K562 (cell line): ENCODE results near the gene ZNF672. TPM values are rescaled to one million over a fixed set of nuclear protein-coding genes. Genes with fewer than 3 reads are reported as not detected.

Experiments used
- ATAC-seq: fragments of 200-7000 bp; cut with Tn5 transposase; 3 replicates; pipeline ENCODE4 v1.9.1; 2020; ENCODE audit warnings: moderate library complexity
- BruUV-seq: library from RNA; stranded (reverse); fragments of 400-500 nt; replicated peaks from 2 replicates; lab custom pipeline; 2021; lab: Mats Ljungman, UMichigan
- CTCF ChIA-PET: fragments of 300-600 bp; formaldehyde crosslinking; extraction: SDS; loops from one replicate; lab custom pipeline; 2021; ENCODE audit warnings: low intra/inter-chr PET ratio; lab: Yijun Ruan, JAX
- POLR2A ChIA-PET: fragments of 300-600, 350-650 bp; sonication (Branson Sonifier 250); formaldehyde crosslinking; extraction: SDS; loops from one replicate; lab custom pipeline; 2021; ENCODE audit warnings: antibody characterized with exemption, inconsistent platforms; lab: Yijun Ruan, JAX
- DNase-seq, 4 experiments: peaks; one replicate each; pipeline versions ENCODE4 v3.0.0 to v3.0.0-alpha.2; 2011 to 2018; ENCODE audit warnings: low spot score in 3 of 4, mixed read lengths in 3 of 4; ENCODE audit errors: extremely low read depth in 1 of 4
- FAIRE-seq: peaks from 2 replicates; lab custom pipeline; 2011; peaks lifted over from hg19 to GRCh38; lab: Jason Lieb, UNC
- H2AFZ ChIP-seq: 2 replicates; pipeline ENCODE4 v1.6.0; 2011; ENCODE audit warnings: low read depth, low read length, control low read depth, inconsistent platforms
- H3K27ac ChIP-seq: fragments of 200-600 bp; 3 replicates; pipeline ENCODE4 v1.8.0; 2011; ENCODE audit warnings: low read depth, mild to moderate bottlenecking, control low read depth, inconsistent platforms, low read length, moderate library complexity, mixed read lengths; ENCODE audit errors: extremely low read depth
- H3K27me3 ChIP-seq, 2 experiments: fragments of 300-600 bp in 1 of 2; 2 replicates in 1 of 2; 3 replicates in 1 of 2; pipeline versions ENCODE4 v1.6.0 to v1.8.0; 2011; ENCODE audit warnings: inconsistent platforms in 2 of 2, low read length in 2 of 2, mild to moderate bottlenecking in 1 of 2, mixed read lengths in 1 of 2, moderate library complexity in 1 of 2; ENCODE audit not compliant: control insufficient read depth in 2 of 2, insufficient read depth in 2 of 2
- H3K36me3 ChIP-seq: fragments of 300-600 bp; 3 replicates; pipeline ENCODE4 v1.8.0; 2011; ENCODE audit warnings: mild to moderate bottlenecking, low read length, inconsistent platforms; ENCODE audit not compliant: control insufficient read depth, insufficient read depth
- H3K4me1 ChIP-seq, 2 experiments: fragments of 200-600 bp in 1 of 2; replicated peaks in 1 of 2; 2 replicates in 1 of 2; 3 replicates in 1 of 2; pipeline versions ENCODE4 v1.5.1 to v1.8.0; 2011; ENCODE audit warnings: inconsistent platforms in 2 of 2, low read length in 2 of 2, mild to moderate bottlenecking in 1 of 2, mixed read lengths in 1 of 2, moderate library complexity in 1 of 2; ENCODE audit not compliant: control insufficient read depth in 2 of 2, insufficient read depth in 2 of 2
- H3K4me2 ChIP-seq: 2 replicates; pipeline ENCODE4 v1.6.1; 2011; ENCODE audit warnings: low read length, control low read depth, inconsistent platforms, mixed read lengths; ENCODE audit not compliant: insufficient read depth
- H3K4me3 ChIP-seq: fragments of 200-600 bp; sonication (generic), shearing (Covaris generic); 2 replicates; pipeline ENCODE4 v1.5.1; 2016; ENCODE audit warnings: control low read depth, inconsistent platforms
- H3K79me2 ChIP-seq: fragments of 200-600 bp; 3 replicates; pipeline ENCODE4 v1.8.0; 2011; ENCODE audit warnings: low read length, inconsistent platforms; ENCODE audit not compliant: control insufficient read depth, insufficient read depth
- H3K9ac ChIP-seq, 2 experiments: 2 replicates each; pipeline versions ENCODE4 v1.6.0 to v1.6.1; 2011; ENCODE audit warnings: low read depth in 2 of 2, low read length in 2 of 2, control low read depth in 1 of 2, inconsistent platforms in 1 of 2, mild to moderate bottlenecking in 1 of 2, mixed read lengths in 1 of 2; ENCODE audit not compliant: insufficient read depth in 1 of 2
- H3K9me1 ChIP-seq: one replicate; pipeline ENCODE4 v1.6.0; 2011; ENCODE audit warnings: inconsistent platforms, mild to moderate bottlenecking, low read length, moderate library complexity; ENCODE audit not compliant: control insufficient read depth, insufficient read depth
- H3K9me3 ChIP-seq: replicated peaks from 2 replicates; pipeline ENCODE4 v1.5.1; 2011; ENCODE audit warnings: low read depth, low read length, inconsistent platforms; ENCODE audit not compliant: control insufficient read depth, insufficient read depth
- H4K20me1 ChIP-seq: replicated peaks from 2 replicates; pipeline ENCODE4 v1.6.1; 2011; ENCODE audit warnings: low read length, inconsistent platforms, mixed read lengths; ENCODE audit not compliant: control insufficient read depth, insufficient read depth
- ARID3A ChIP-seq: IDR thresholded peaks from 2 replicates; pipeline ENCODE4 v1.6.1; 2012; ENCODE audit warnings: low read depth, low read length, improper control_type of control experiment, borderline replicate concordance
- BCOR ChIP-seq: fragments of 450-650 bp; IDR thresholded peaks from 2 replicates; pipeline ENCODE4 v1.6.1; 2016
- BRD9 ChIP-seq: fragments of 450-650 bp; IDR thresholded peaks from 2 replicates; pipeline ENCODE4 v1.6.1; 2018; ENCODE audit warnings: low read depth; ENCODE audit not compliant: partially characterized antibody
- C11orf30 ChIP-seq: fragments of 450-650 bp; IDR thresholded peaks from 2 replicates; pipeline ENCODE4 v1.6.1; 2016; ENCODE audit warnings: low read depth, mild to moderate bottlenecking
- CREM ChIP-seq: IDR thresholded peaks from 2 replicates; pipeline ENCODE4 v1.6.1; 2014; ENCODE audit warnings: antibody characterized with exemption, low read depth
- DMBX1 ChIP-seq: fragments of 250-450 bp; sonication (Bioruptor Pico); IDR thresholded peaks from 2 replicates; pipeline ENCODE4 v1.8.0; 2022; ENCODE audit warnings: inconsistent platforms, mild to moderate bottlenecking, moderate library complexity, borderline replicate concordance
- ELF1 ChIP-seq: fragments of 200-800 bp; sonication (Bioruptor generic); IDR thresholded peaks from 2 replicates; pipeline ENCODE4 v1.6.1; 2016; ENCODE audit warnings: missing genetic modification characterization, missing compliant biosample characterization
- ESRRB ChIP-seq: fragments of 250-450 bp; sonication (Bioruptor Pico); IDR thresholded peaks from 2 replicates; pipeline ENCODE4 v1.5.0; 2020; ENCODE audit warnings: mild to moderate bottlenecking, moderate library complexity, borderline replicate concordance
- ETV6 ChIP-seq, 3 experiments: fragments of 150-350 bp in 1 of 3; sonication (generic) in 1 of 3; formaldehyde crosslinking in 1 of 3; IDR thresholded peaks; 2 replicates each; pipeline versions ENCODE4 v1.6.1 to v1.8.0; 2014 to 2022; ENCODE audit warnings: borderline replicate concordance in 2 of 3, low read depth in 2 of 3, antibody characterized with exemption in 1 of 3, low read length in 1 of 3, mild to moderate bottlenecking in 1 of 3, missing genetic modification reagents in 1 of 3
- LARP7 ChIP-seq: fragments of 450-650 bp; IDR thresholded peaks from 2 replicates; pipeline ENCODE4 v1.6.1; 2016
- MITF ChIP-seq: IDR thresholded peaks from 2 replicates; pipeline ENCODE4 v1.6.1; 2014; ENCODE audit warnings: antibody characterized with exemption
- NBN ChIP-seq: fragments of 450-650 bp; IDR thresholded peaks from 2 replicates; pipeline ENCODE4 v1.6.1; 2016; ENCODE audit warnings: low read depth, mild to moderate bottlenecking
- PRMT5 ChIP-seq: sonication (generic); formaldehyde crosslinking; IDR thresholded peaks from 2 replicates; pipeline ENCODE4 v1.5.0; 2020; ENCODE audit warnings: missing genetic modification reagents
- RAD21 ChIP-seq, 2 experiments: fragments of 250-450 bp in 1 of 2; fragments of 450-650 bp in 1 of 2; sonication (Bioruptor Pico) in 1 of 2; formaldehyde crosslinking in 1 of 2; IDR thresholded peaks in 1 of 2; conservative IDR thresholded peaks in 1 of 2; 2 replicates each; pipeline versions ENCODE4 v1.4.0 to v1.8.0; 2020 to 2022; ENCODE audit warnings: mild to moderate bottlenecking in 2 of 2, moderate library complexity in 1 of 2
- SMC3 ChIP-seq: conservative IDR thresholded peaks from 2 replicates; pipeline ENCODE4 v1.6.1; 2011; ENCODE audit warnings: low read depth, low read length, improper control_type of control experiment; ENCODE audit not compliant: insufficient read depth
- WGBS: fragments of 100-300 bp; shearing (Covaris generic); methylation state at CpG from one replicate; pipeline ENCODE4 v1.1.6; 2016; ENCODE audit warnings: low coverage, mixed read lengths; ENCODE audit not compliant: insufficient coverage; ENCODE audit errors: missing lambda C conversion rate; 5-methylcytosine and 5-hydroxymethylcytosine counted together
- in situ Hi-C: fragments of 300-500 bp; cut with MboI; formaldehyde crosslinking; loops from 4 replicates; pipeline ENCODE4 v1.15.0; 2018; ENCODE audit warnings: inconsistent platforms, mixed read lengths
- intact Hi-C: fragments of 100-400 bp; cut with micrococcal nuclease; formaldehyde crosslinking; loops from 2 replicates; pipeline ENCODE4 v1.14.2; 2022
- polyA plus RNA-seq, 8 experiments: library from polyadenylated mRNA; depleted of rRNA in 4 of 8; stranded (reverse) in 5 of 8; unstranded in 3 of 8; fragments of >200 nt; fragmentation: Nextera tagmentation in 2 of 8; fragmentation: Illumina TruSeq in 1 of 8; extraction: Ambion mirVana in 2 of 8; extraction: Trizol in 1 of 8; gene quantifications; 2 replicates each; pipeline versions ENCODE4 v1.2.1 to v1.2.3, GENCODE V29; 2011 to 2014; ENCODE audit warnings: inconsistent platforms in 1 of 8, missing spikeins in 1 of 8
- total RNA-seq, 7 experiments: library from RNA; depleted of rRNA in 6 of 7; stranded (reverse); fragments of >200 nt in 6 of 7; fragmentation: Illumina TruSeq in 2 of 7; extraction: Trizol in 2 of 7; gene quantifications; 2 replicates each; pipeline versions ENCODE4 v1.2.1 to v1.2.3, GENCODE V29; 2011 to 2021; ENCODE audit warnings: low replicate concordance in 1 of 7
- TF ChIP-seq, protein P1 (sequence below), 3 experiments: IDR thresholded peaks in 2 of 3; conservative IDR thresholded peaks in 1 of 3; 2 replicates each; pipeline ENCODE4 v1.5.1; 2011 to 2012; ENCODE audit warnings: low read length in 3 of 3, mild to moderate bottlenecking in 3 of 3, control low read depth in 2 of 3, improper control_type of control experiment in 1 of 3, inconsistent platforms in 1 of 3, low read depth in 1 of 3, mixed read lengths in 1 of 3, moderate library complexity in 1 of 3; ENCODE audit not compliant: insufficient read depth in 2 of 3

ZNF672 gene
- total and polyA plus RNA-seq, 9 of the 15 experiments (the other 6 are each of a cell fraction or from before 2014, with no cell fraction given), result 1.9 to 57.9 (median 24.1) TPM

DNA sequence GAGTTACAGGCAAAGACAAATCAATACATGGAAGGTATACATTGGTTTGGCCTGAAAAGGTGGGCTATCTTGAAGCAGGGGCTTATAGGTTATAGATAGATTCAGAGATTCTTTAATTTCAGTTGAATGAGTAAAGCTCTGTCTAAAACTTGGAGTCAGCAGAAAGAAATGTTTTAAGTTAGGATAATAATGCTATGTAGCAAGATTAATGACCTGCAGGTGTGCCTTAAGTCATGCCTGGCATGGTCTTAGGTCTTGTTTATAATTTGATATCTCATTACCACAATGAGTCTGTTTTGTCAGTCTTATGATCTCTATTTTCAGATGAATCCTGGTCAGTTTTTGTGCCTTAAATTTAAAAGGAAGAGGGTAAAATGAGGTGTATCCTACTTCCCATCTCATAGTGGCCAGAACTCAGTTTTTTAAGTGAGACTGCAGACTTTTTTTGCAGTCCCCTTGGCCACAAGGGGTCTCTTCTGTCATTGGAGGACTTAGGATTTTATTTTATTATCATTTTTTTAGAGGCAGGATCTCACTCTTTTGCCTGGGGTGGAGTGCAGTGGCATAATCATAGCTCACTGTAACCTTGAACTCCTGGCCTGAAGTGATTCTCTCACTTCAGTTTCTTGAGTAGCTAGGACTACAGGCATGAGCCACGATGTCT, 46.7 kb downstream of the ZNF672 start:
- 25% methylated on average over 1 of the region's 1 CpG for WGBS
- no peak for TF ChIP-seq ETV6 (IDR thresholded peaks at IDR 0.05; ENCODE audit: borderline replicate concordance in 1 of 2, low read depth in 2 of 2, low read length in 1 of 2)
- TF ChIP-seq ETV6 (CRISPR knock-in tag; IDR thresholded peaks at IDR 0.05; ENCODE audit: borderline replicate concordance), result no peak
- peak; percentile 49; the same call in 1 of the 2 replicates for TF ChIP-seq C11orf30
- no peak for TF ChIP-seq PRMT5 (CRISPR knock-in tag)
- no peak for TF ChIP-seq ELF1
- 0 out of 2 replicates have a peak, but pooled peaks have one; percentile 23 for TF ChIP-seq SMC3
- TF ChIP-seq CREM, result no peak
- TF ChIP-seq MITF, result no peak
- 0 out of 2 replicates have a peak, but pooled peaks have one; percentile 24 for TF ChIP-seq BCOR
- TF ChIP-seq, protein P1, sequence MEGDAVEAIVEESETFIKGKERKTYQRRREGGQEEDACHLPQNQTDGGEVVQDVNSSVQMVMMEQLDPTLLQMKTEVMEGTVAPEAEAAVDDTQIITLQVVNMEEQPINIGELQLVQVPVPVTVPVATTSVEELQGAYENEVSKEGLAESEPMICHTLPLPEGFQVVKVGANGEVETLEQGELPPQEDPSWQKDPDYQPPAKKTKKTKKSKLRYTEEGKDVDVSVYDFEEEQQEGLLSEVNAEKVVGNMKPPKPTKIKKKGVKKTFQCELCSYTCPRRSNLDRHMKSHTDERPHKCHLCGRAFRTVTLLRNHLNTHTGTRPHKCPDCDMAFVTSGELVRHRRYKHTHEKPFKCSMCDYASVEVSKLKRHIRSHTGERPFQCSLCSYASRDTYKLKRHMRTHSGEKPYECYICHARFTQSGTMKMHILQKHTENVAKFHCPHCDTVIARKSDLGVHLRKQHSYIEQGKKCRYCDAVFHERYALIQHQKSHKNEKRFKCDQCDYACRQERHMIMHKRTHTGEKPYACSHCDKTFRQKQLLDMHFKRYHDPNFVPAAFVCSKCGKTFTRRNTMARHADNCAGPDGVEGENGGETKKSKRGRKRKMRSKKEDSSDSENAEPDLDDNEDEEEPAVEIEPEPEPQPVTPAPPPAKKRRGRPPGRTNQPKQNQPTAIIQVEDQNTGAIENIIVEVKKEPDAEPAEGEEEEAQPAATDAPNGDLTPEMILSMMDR (IDR thresholded peaks at IDR 0.05 in 2 of 3, conservative IDR thresholded peaks at IDR 0.05 in 1 of 3; ENCODE audit: insufficient read depth in 2 of 3, low read depth in 1 of 3, low read length in 3 of 3), result peak; percentile 43 to 64 (median 58); a peak in 5 of 6 replicates
- TF ChIP-seq LARP7, result no peak
- TF ChIP-seq BRD9, result peak; percentile 27
- TF ChIP-seq ESRRB (CRISPR knock-in tag), result 0 out of 2 replicates have a peak, but pooled peaks have one; percentile 44
- peak; percentile 70; the same call in 1 of the 2 replicates for TF ChIP-seq ARID3A
- TF ChIP-seq NBN, result 0 out of 2 replicates have a peak, but pooled peaks have one; percentile 30
- peak; percentile 30 to 58 for TF ChIP-seq RAD21 (CRISPR knock-in tag; conservative IDR thresholded peaks at IDR 0.05 in 1 of 2, IDR thresholded peaks at IDR 0.05 in 1 of 2)
- 0 out of 2 replicates have a peak, but pooled peaks have one; percentile 12 for TF ChIP-seq DMBX1 (CRISPR knock-in tag)

More for the DNA sequence above, 46.7 kb downstream of the ZNF672 start:
- H3K36me3 ChIP-seq, result no peaks in the 10 kb centered on the region
- peak; percentile 54 for ATAC-seq
- no peaks in the 10 kb centered on the region for H3K27me3 ChIP-seq
- H3K9ac ChIP-seq, result peak overlapping the region in 1 of 2 experiments; percentile 11; a peak in 1 of 4 replicates
- CTCF ChIA-PET, result no interaction called here
- H4K20me1 ChIP-seq, result no peaks in the 10 kb centered on the region
- H3K9me3 ChIP-seq, result no peaks in the 10 kb centered on the region
- in situ Hi-C loops (no loop called here), intact Hi-C loops (loop anchor here (1.0 kb wide), 1 partner anchor 11 kb away; no protein-coding TSS in a partner anchor)
- POLR2A ChIA-PET, result interaction anchor here (0.6 to 3.3 kb wide), 5 partner anchors 11 to 1027 kb away, joined by 3 to 19 read pairs (median 4); partner anchors contain the start of gene PGBD2
- H3K79me2 ChIP-seq, result no peaks in the 10 kb centered on the region
- FAIRE-seq, result no peak
- H3K4me3 ChIP-seq, result no peak overlapping the region
- H2AFZ ChIP-seq, result peak overlapping the region; percentile 81
- peak; percentile 48 to 72 (median 55) for DNase-seq
- H3K4me1 ChIP-seq, result peaks cover 8 to 42% of the 10 kb centered on the region in 2 experiments
- peak overlapping the region; percentile 51; the same call in 2 of the 3 replicates for H3K27ac ChIP-seq
- no peaks in the 10 kb centered on the region for H3K9me1 ChIP-seq
- H3K4me2 ChIP-seq, result no peak overlapping the region
- BruUV-seq, result no TSS peak
